GM12878 (cell line): ENCODE data around the gene IRF2.

Experiments used
- EZH2 ChIP-seq: IDR thresholded peaks from 2 replicates; pipeline ENCODE4 v1.6.1; 2012; ENCODE audit warnings: low read depth, mild to moderate bottlenecking, control low read depth, inconsistent platforms, low read length, borderline replicate concordance; ENCODE audit not compliant: control insufficient read depth
- HDAC2 ChIP-seq: fragments of 200-600 bp; sonication (generic); IDR thresholded peaks from 2 replicates; pipeline ENCODE4 v1.6.1; 2017
- POLR2A ChIP-seq: IDR thresholded peaks from 2 replicates; pipeline ENCODE4 v1.6.1; 2011; ENCODE audit warnings: low read depth, mild to moderate bottlenecking, low read length
- RFX5 ChIP-seq: IDR thresholded peaks from 2 replicates; pipeline ENCODE4 v1.6.1; 2011; ENCODE audit warnings: low read depth, low read length, improper control_type of control experiment
- TARDBP ChIP-seq: IDR thresholded peaks from 2 replicates; pipeline ENCODE4 v1.6.1; 2016; ENCODE audit warnings: borderline replicate concordance
- TF ChIP-seq, protein P1 (sequence below), 3 experiments: IDR thresholded peaks in 2 of 3; conservative IDR thresholded peaks in 1 of 3; 2 replicates each; pipeline ENCODE4 v1.5.1; 2011; ENCODE audit warnings: low read depth in 3 of 3, low read length in 3 of 3, mild to moderate bottlenecking in 3 of 3, control low read depth in 2 of 3, moderate library complexity in 2 of 3, inconsistent platforms in 1 of 3, mixed read lengths in 1 of 3; ENCODE audit not compliant: control insufficient read depth in 2 of 3, insufficient read depth in 1 of 3; ENCODE audit errors: extremely low read depth in 1 of 3
- TF ChIP-seq, protein P2 (sequence below): IDR thresholded peaks from 2 replicates; pipeline ENCODE4 v1.6.1; 2011; ENCODE audit warnings: mild to moderate bottlenecking, low read depth, low read length, moderate library complexity; ENCODE audit not compliant: insufficient replicate concordance

DNA sequence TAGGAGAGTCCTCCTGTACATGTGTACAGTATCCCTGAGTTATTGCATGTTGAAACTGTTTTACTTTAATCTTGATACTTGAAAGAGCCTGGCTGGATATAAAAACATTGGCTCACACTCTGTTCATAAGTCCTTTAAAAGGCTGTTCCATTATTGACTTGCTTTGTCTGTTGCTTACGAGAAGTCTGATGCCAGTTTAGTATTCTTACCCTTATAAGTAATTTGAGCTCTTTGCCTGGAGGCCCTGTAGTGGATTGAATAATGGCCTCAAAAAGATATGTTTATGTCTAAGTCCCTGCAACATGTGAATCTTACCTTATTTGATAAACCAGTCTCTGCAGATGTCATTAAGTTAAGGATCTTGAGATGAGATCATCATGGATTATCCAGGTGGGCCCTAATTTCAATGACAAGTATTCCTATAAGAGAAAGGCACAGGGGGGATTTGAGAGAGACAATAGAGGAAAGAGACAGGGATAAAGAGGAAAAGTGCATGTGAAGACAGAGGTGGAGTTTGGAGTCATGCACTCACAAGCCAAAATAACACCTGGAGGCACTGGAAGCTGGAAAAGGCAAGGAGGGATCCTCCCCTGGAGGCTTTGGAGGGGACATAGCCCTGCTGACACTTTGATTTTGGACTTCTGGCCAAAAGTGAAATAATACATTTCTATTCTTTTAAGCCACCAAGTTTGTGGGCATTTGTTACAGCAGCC, 98.1 kb downstream of the IRF2 start:
- TF ChIP-seq, protein P1, sequence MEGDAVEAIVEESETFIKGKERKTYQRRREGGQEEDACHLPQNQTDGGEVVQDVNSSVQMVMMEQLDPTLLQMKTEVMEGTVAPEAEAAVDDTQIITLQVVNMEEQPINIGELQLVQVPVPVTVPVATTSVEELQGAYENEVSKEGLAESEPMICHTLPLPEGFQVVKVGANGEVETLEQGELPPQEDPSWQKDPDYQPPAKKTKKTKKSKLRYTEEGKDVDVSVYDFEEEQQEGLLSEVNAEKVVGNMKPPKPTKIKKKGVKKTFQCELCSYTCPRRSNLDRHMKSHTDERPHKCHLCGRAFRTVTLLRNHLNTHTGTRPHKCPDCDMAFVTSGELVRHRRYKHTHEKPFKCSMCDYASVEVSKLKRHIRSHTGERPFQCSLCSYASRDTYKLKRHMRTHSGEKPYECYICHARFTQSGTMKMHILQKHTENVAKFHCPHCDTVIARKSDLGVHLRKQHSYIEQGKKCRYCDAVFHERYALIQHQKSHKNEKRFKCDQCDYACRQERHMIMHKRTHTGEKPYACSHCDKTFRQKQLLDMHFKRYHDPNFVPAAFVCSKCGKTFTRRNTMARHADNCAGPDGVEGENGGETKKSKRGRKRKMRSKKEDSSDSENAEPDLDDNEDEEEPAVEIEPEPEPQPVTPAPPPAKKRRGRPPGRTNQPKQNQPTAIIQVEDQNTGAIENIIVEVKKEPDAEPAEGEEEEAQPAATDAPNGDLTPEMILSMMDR (IDR thresholded peaks at IDR 0.05 in 2 of 3, conservative IDR thresholded peaks at IDR 0.05 in 1 of 3; ENCODE audit: control insufficient read depth in 2 of 3, extremely low read depth in 1 of 3, insufficient read depth in 1 of 3, low read depth in 3 of 3, low read length in 3 of 3): no peak
- TF ChIP-seq HDAC2 (no peak), POLR2A (no peak), TARDBP (no peak), RFX5 (no peak), EZH2 (no peak)
- TF ChIP-seq, protein P2, sequence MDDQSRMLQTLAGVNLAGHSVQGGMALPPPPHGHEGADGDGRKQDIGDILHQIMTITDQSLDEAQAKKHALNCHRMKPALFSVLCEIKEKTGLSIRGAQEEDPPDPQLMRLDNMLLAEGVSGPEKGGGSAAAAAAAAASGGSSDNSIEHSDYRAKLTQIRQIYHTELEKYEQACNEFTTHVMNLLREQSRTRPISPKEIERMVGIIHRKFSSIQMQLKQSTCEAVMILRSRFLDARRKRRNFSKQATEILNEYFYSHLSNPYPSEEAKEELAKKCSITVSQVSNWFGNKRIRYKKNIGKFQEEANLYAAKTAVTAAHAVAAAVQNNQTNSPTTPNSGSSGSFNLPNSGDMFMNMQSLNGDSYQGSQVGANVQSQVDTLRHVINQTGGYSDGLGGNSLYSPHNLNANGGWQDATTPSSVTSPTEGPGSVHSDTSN: no peak
